ENCODE measurements around the gene STIM1.

GRCh38 chr11:3879967-3880542, 24.6 kb downstream of the STIM1 start:
- TF ChIP-seq, protein P1, sequence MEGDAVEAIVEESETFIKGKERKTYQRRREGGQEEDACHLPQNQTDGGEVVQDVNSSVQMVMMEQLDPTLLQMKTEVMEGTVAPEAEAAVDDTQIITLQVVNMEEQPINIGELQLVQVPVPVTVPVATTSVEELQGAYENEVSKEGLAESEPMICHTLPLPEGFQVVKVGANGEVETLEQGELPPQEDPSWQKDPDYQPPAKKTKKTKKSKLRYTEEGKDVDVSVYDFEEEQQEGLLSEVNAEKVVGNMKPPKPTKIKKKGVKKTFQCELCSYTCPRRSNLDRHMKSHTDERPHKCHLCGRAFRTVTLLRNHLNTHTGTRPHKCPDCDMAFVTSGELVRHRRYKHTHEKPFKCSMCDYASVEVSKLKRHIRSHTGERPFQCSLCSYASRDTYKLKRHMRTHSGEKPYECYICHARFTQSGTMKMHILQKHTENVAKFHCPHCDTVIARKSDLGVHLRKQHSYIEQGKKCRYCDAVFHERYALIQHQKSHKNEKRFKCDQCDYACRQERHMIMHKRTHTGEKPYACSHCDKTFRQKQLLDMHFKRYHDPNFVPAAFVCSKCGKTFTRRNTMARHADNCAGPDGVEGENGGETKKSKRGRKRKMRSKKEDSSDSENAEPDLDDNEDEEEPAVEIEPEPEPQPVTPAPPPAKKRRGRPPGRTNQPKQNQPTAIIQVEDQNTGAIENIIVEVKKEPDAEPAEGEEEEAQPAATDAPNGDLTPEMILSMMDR (IDR thresholded peaks at IDR 0.05; ENCODE audit: low read depth, low read length, poor library complexity, severe bottlenecking): no peak
- TF ChIP-seq EZH2phosphoT487 (IDR thresholded peaks at IDR 0.05; ENCODE audit: borderline replicate concordance, low read length): no peak
